Activated CD4-positive, alpha-beta T cell treated with anti-CD3 and anti-CD28 coated beads, Interleukin-2, amount 50 U/mL, for 1 hour (primary cell): ENCODE results near the gene S100A11.
A peak's percentile ranks its signal among the peaks of the same experiment; 100 is the strongest.

Experiments
- DNase-seq: peaks from one replicate; pipeline ENCODE4 v3.0.0-alpha.2; 2020

S100A11 gene

DNA sequence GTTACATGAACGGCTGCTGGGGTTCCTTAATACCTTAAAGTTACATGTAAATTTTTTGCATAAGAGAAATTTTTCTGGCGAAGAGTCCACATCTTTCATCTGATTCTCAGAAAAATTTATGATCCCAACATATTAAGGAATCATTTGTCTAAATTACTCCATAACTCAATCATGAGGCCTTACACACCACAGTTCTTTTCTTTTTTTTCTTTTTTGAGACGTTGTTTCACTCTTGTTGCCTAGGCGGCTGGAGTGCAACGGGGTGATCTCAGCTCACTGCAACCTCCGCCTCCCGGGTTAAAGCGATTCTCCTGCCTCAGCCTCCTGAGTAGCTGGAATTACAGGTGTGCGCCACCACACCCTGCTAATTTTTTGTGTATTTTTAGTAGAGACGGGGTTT, 2.1 kb upstream of the S100A11 start:
- DNase-seq, result no peak

DNA sequence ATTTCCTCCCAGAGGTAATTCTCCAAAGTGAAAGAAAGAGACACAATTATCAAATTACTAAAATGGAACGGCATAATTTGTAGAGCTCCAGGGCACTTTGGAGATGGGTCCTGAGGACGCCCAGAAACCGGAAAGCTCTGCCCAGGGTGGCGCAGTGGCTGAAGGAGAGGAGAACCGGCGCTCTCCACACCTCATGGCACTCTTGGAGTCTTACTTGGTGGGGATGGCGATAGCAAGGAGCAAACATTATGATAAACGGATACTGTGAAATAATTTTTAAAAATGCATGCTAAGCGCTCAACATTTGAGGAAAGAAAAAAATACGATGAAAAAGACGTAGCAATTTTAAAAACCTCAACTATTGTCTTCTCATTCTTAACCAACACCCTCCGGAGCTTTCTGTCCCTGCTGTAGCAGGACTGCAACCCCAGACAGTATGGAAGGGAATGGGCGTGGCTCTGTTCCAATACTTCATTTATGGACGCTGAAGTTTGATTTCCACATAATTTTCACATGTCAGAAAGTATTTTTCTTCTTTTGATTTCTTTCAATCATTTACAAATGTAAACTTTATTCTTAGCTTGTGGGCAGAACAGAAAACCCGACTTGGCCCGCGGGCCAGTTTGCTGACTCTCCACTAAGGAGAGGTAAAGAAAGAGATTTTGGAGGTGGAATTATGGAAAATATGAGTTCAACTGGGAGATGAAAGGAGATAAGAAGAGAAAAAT, 1.1 kb downstream of the S100A11 start:
- DNase-seq, result no peak

DNA sequence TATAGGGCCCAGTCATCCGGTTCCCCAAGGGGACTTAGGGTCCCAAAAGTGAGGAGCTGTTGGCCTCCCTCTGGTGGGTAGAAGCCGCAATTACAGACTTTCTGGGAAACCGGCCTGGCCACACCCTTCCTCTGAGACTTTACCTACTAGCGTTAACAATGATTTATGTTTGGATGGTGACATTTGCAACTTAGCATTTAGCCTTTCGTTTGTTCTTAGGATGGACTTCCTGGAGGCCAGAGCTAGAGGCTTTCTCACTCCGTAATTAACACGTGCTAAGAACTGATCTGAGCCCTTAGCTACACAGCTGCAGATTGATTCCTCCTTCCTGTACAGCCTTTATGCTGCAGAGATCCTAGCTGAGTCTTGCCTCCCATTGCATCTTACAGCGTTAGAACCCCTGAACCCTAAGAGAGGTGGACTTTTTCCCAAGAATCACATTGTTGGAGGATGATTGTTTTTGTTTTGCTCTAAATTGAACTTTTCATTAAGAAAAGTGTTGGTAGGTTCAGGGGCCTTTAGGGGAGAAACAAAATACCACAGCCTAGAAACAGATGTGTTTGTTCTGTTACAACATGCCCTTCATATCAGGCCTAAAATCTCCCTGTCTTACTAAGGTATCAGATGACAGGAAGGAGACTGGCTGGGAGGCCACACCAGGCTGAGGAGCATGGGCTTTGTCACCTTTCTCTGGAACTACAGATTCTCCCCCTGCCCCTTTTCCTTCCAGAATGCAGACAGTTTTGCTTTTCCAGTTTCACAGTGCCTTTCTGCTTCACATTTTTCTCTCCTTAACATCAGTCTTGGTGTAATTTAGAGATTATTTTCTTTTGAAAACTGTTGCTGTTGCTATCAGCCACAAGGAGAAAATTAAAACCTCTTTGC, 1.9 kb downstream of the S100A11 start:
- DNase-seq, result peak; percentile 57

DNA sequence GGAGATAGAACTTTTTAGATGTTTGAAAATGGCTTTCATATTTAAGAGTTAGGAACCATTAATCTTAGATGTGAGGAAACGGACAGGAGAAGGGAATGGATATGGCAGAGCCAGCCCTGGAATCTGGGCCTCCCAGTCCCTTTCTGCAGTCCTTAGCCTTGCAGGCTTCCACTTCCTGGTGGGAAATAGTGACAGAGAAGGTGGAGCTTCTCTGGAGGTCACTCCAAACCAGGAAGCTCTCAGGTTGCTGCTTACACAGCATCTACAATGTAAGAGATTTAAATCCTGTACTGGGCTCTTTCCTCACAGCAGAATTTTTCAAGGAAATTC, 2.5 kb downstream of the S100A11 start:
- DNase-seq, result no peak

DNA sequence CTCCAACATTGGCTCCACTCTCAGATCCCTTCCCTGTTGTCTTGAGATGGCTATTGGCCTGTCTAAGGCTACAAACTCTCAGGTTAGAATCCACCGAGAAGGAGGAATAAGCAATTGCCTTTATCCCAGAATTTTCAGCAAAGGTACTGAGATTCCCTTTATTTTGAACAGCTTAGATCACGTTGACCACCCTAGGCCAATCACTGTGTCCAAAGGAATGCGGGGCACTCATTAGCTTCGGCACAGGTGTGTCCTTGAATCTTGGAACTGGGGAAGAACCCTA, 6.9 kb downstream of the S100A11 start:
- DNase-seq, result no peak

DNA sequence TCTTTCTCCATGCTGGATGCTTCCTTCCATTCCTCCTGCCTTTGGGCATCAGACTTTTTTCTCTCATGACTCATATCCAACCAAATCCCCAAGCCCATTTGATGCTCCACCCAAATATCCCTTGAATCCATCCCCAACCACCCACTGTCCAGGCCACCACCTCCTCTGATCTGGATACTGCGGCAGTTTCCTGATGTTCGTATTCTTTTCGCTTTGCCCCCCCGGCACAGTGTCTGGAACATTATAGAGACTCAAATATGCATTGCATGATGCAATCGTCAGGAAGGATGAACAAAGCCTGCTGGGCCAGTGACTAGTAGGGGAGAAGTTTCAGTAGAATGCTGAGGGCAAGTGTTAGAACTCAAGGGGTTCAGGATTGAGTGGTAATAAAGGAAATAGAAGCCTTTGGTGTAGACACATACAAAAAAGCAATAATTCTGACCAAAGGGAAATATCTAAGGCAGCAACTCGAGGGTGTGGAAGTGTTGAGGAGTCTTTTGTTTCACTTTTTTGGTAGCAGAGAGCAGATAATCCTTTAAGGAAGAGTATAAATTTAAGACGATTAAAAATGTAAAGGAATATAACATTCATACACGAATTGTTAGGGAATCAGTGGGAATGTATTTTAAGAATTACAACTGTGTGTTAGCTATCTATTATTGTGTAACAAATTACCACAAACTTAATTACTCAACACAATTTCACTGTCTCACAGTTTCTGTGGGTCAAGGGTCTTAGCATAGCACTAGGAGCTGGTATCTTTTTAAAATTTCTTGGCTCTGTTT, 7.5 kb downstream of the S100A11 start:
- no peak for DNase-seq

DNA sequence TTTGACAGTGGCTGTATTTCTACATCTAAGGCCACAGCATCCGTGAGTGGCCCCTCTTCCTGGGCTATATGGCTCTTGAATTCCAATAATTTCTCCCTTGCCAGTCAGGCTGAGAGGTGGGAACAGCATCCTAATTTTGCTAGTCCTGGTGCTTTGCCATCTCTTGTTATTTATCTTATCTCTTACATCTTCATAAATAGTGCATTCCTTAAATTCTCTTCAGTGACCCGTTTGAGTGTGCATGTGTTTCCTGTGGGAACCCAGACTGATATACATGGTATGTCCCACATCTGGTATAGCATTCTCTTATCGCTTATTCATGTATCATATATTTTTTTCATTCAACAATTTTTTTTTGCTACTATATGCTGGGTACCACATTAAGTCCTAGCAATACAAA, 9.9 kb downstream of the S100A11 start:
- DNase-seq, result no peak

DNA sequence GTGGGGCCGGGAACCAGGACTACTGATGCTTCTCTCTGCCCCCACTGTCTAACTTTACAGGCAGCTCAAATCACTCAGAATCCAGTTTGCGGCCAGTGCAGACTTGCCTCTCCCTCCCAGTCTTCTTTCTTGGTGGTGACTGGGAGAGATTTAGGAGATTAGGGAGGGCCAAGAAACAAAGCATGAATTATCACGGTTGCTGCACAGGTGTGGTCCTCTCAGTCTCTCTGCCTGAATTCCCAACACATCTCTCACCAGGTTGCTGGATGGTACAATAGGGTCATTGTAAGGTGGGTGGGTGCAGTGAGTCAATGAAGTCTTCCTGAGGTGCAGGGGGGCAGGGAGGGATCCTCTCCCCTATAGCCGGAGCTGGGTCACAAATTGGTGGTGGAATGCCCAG, 12.6 kb downstream of the S100A11 start:
- no peak for DNase-seq

DNA sequence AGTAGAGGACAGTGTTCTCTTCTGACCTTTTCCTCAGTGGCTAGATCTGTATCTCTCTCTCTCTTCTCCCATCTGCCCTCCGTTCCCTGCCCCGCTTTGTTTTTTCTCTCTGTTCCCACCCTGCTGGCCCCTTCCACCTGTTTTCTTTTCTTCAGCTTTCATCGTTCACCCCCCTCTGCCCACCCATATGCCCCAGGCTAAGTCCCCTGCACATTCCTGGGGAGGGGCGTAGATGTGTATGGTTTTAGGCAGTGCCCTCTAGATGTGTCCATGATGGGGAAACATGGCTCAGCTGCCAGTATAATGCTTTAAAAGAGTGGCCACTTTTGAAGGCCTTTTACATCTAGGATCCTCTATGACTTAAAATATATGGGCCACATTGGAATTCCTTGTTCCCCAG, 13.6 kb downstream of the S100A11 start:
- DNase-seq, result no peak

DNA sequence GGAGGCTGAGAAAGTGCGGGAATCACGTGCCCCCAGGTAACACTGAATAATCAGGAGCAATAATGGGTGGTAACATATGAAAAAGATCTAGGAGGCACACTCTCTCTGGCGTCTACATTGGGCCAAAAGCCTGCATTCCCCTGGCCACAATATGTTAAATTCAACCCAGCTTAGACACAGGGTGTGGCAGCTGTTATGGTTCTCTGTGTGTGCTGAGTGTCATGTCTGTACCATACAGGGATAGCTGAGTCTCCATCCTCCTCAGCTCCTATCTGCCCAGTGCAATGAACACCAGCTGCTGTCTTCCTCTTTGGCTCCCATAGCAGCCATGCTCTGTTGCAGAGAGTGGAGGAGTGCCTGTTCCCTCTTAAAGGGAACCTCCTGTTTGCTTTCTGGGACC, 14.3 kb downstream of the S100A11 start:
- DNase-seq, result no peak

DNA sequence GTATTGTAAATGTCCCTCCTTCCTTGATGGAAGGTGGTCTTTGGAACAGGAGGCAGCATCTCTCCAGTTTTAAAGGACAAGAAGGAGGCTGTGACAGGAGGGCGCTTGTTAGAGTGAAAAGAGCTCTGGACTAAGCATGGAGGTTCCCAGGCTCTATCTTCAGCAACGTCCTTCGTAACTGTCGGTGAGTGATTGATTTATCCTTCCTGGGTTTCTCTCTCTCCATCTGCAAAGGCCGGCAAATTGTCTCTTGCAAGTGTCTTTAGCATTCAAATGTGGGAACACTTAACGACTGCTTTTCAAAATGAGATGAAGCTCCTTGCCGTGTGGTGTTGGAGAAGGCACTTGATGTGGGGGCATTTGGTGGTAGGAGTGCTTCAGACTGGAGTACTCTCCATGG, 15.2 kb downstream of the S100A11 start:
- DNase-seq, result no peak

DNA sequence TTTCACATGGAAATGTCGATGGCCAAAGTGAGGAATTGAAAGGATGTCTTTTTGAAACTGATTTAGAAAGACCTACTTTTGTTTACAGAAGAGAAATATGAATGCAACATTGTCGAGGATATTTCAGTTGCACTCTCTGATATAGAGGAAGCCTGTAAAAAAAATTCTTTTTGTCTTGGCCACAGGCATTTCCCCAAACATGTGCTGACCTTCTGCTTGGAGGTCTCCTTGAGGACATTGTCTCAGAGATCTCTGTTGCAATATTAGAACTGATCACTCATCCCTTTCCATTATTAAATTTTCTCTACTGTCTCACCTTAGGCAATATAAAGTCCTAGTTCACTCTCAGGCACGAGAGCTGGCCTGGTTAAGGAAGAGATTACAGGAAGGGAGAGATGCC, 16.0 kb downstream of the S100A11 start:
- no peak for DNase-seq

DNA sequence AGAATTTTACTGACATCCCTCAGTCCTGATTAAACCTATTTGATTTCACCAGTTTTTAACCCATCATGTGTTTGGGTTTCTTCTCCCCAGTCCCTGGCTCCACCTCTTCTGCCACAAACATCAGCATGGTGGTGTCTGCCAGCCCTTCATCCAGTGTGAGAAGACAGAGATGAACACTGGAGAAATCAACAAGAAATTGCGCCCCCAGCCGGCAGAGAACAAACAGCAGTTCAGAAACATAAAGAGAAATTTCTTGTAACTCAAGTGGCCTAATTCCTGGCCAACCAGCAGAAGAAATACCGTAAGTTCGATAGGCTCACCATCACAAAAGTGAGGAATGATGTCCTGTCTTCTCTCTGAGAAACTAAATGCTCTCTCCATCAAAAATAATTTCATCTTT, 18.3 kb downstream of the S100A11 start:
- no peak for DNase-seq

DNA sequence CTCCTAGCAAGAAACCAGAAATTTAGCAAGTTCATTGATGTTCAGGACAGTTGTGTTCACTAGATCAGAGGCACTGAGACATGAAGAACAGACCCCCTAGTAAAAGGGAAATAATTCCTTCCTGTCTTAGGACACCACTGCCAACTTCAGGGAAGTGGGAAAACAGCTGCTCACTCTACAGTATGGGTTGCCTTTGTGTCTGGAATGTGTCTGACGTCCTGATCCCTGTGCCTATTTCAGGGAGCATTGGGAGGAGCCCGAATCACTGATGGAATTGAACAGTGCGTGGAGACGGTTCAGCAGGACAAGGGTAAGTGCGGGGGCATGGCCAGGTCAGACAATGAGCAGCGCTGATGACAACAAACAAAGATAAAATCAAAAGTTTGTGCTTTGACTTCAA, 21.0 kb downstream of the S100A11 start:
- no peak for DNase-seq

DNA sequence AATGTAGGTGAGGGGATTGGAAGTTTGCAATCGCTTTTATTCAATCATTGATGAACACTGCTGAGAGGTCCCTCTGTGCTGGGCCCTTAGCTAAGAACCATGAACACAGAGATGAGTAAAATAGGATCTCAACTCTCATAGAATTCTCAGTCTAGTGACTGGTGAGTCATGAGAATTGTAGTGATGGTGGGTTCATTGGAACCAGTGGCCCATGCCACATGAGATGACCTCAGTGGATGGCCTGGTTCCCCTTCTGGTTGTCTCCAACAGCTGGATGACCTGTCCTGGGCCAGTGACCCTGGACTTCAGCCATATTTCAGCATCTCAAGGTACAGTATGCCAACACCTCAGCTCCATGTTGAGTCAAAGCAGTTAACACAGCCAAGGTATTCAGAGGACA, 21.9 kb downstream of the S100A11 start:
- no peak for DNase-seq

DNA sequence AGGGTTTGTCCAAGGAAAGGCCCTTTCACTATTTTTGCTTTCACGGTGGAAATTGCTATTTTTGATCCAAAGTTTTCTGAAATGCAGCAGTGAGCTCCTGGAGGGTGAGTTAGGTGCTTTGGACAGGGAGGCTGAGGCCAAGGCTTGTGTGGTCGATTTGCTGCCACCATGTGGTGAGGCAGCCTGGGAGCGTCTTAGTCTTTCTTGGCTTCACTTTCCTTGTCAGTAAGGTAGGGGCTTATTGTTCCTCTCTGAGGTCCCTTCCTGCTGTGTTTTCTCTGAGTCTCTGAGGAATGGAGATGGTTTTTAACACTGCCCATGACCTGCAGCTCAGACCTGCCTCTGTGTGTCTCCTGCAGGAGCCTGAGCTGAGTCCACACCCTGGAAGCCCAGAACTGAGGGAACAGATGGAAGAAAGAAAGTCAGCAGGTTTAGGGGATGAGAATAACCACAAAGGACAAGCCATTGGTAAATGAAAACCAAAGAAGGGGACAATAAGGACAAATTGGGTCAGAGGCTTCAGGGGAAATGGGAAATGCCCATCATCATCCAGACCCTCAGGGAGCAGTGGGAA, 23.1 kb downstream of the S100A11 start:
- no peak for DNase-seq

DNA sequence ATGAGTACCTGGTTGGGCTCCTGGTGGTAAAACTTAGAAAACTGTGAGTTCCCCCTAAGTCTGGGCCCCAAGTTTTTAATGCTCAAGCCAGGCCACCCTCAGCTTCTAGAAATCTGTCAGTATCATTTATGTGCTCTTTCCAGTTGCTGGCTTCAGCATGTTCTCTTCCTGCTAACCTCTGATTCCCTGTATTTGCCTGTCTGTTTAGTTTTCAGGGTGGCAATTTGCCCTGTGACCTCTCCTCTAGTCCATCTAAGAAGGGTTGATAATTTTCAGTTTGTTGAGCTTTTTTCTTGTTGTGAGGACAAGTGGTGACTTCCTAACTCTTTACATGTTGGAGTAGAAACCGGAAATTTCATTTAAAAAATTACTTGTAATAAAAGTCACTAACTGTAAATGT, 27.1 kb downstream of the S100A11 start:
- no peak for DNase-seq

DNA sequence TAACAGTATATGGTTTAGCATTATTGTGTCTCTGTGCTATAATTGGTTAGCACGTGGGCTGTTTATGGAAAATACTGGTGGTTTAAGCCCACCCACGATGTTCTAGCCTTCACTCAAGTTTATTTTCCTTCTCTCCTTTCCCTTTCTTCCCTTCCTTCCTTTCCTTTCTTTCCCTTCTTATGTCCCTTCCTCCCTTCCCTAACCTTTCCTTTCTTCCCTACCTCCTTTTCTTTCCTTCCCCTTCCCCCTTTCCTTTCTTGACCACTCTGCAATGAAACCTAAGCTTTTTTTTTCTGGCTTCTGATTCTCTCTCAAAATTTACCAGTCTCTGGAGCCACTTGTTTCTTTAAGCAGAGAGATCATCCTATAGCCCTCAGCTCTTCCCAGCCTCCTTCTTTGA, 29.8 kb downstream of the S100A11 start:
- DNase-seq, result no peak

DNA sequence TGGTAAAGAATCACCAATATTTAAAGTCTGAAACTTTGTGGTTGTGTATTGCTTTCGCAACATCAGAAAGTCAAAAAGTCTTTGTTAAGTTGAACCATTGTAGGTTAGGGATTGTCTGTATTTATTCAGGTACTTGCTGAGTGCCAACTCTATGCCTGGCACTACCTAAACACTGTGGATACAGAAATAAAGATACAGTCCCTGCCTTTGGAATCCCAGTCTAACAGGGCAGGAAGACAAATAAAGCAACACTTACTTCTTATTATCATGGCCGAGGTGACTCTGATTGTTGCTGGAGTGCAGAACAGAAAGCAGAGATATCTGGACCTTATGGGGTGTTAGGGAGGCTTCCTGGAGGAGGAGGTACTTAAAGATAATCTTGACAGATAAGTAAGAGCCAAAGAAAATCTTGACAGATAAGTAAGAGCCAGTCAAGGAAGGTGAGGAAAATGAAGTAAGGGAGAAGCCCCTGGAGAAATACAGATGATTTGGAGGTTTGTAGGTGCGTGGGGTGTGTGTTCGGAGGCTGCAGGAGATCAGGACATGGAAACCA, 31.4 kb downstream of the S100A11 start:
- DNase-seq, result no peak

DNA sequence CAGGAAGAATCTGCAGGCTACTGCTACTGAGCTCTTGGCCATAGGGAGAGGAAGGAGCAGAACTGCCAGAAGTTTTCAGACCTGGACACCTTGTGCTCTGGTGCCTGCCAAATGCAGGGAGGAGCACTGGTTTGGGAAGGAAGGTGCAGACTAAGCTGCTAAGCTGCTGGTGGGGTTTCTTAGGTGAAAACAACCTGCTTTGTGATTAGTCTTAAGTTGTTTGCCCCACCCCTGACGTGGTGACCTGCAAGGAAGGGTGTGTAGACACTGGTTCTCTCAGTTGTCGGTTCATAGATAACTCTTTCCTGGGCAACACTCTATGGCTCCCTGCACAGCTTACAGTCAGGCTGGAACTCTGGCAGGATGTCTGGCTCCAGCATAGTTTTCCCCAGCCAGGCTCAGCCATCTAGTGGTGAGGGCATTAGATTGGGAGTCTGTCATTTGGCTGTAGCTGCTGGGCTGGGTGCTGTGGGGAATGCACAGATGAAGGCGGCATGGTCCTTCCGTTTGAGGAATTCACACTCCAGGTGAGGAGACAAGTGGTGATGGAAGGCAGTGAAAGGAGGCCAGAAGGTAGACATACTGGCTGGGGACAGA, 32.9 kb downstream of the S100A11 start:
- no peak for DNase-seq

DNA sequence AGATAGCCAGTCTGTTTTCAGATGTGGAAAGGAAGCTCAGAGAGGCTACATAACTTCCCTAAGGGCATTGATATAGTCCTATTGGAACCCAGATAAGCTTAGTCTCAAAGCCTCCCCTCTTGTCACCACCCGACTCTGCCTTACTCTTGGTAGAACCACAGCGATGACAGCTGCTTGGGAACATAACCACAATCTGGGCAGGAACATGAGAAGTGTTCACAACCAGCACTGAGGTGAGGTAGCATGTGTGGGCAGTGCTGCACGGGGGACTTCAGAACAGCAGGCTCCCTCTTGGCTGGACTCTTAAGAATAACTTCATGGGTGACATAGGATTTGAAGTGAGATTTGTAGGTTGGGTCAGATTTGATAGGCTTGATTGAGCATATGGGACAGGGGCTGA, 33.8 kb downstream of the S100A11 start:
- no peak for DNase-seq

DNA sequence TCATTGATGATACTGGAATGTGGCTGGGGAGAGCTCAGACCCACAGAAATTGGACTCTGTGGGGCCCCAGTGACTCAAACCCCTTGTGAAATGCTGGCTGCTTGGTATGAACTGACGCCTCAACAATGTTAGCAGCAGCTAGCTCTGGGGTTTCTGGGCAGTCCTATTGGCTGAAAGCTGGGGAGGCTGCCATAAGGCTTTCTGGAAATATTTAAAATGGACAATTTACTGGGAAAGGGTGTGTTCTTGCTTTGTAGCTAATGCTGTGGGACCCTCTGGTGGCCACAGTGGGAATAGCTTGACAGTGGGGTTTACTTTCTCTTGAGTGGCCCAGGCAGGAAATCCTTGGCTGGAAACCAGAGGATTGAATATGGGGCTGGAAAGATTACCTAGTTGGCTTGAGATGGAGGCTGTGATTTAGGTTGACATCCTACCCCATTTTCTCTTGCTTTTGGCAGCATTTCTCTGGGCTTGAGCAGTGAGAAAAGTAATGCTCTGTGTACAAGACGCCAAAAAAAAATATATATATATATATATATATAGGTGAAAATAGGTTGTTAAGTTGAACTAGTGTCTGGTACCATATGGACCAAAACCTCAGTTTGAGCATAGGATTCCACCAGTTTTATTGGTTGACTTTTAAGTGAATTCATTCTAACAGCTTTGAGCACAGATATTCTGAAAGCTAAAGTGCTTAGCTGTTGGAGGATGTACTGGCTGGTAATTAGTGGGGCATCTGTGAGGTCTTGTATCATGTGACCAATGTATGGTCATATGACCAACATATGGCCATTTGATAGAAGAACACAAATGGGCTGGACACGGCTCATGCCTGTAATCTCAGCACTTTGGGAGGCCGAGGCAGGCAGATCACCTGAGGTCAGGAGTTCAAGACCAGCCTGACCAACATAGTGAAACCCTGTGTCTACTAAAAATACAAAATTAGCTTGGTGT, 34.9 kb downstream of the S100A11 start:
- DNase-seq, result peak; percentile 77
